ENCODE measurements around the gene GFPT2. TPM values are rescaled to one million over a fixed set of nuclear protein-coding genes. Genes with fewer than 3 reads are reported as not detected.

The GFPT2 gene
- total RNA-seq, 1 donor from 2014 or later = 0.62 TPM

GRCh38 chr5:180377556-180378197, 24.5 kb upstream of the GFPT2 start:
- no peaks in the 10 kb centered on the region for H3K36me3 Mint-ChIP-seq (ENCODE audit: low read depth)
- POLR2A ChIA-PET = no interaction called here

GRCh38 chr5:180376511-180376910, 23.4 kb upstream of the GFPT2 start:
- POLR2A ChIA-PET = no interaction called here
- H3K27me3 Mint-ChIP-seq = peaks cover 3% of the 10 kb centered on the region
- no peak overlapping the region for H3K27ac Mint-ChIP-seq
- no peak for DNase-seq
- ATAC-seq (ENCODE audit: low read depth) = no peak
- intact Hi-C loops (cut with micrococcal nuclease) = no loop called here
- no peaks in the 10 kb centered on the region for H3K36me3 Mint-ChIP-seq (ENCODE audit: low read depth)
- H3K4me3 Mint-ChIP-seq = no peak overlapping the region
- CTCF ChIA-PET = no interaction called here
- no peaks in the 10 kb centered on the region for H3K9me3 Mint-ChIP-seq
- no peak for TF ChIP-seq CTCF (IDR thresholded peaks at IDR 0.05)
- no peaks in the 10 kb centered on the region for H3K4me1 Mint-ChIP-seq

More at GRCh38 chr5:180377556-180378197, 24.5 kb upstream of the GFPT2 start:
- Mint-ChIP-seq H3K4me3 (no peak overlapping the region), H3K27me3 (peaks cover 3% of the 10 kb centered on the region), H3K4me1 (no peaks in the 10 kb centered on the region), H3K27ac (no peak overlapping the region), H3K9me3 (no peaks in the 10 kb centered on the region)
- no peak for TF ChIP-seq CTCF (IDR thresholded peaks at IDR 0.05)
- ATAC-seq (ENCODE audit: low read depth) (no peak), DNase-seq (no peak)
- intact Hi-C loops (cut with micrococcal nuclease) = no loop called here
- CTCF ChIA-PET = no interaction called here

GRCh38 chr5:180375955-180376354, 22.8 kb upstream of the GFPT2 start:
- intact Hi-C loops (cut with micrococcal nuclease) = no loop called here
- POLR2A ChIA-PET = no interaction called here
- CTCF ChIA-PET = no interaction called here

GRCh38 chr5:180375291-180375690, 22.2 kb upstream of the GFPT2 start:
- peaks cover 3% of the 10 kb centered on the region for H3K27me3 Mint-ChIP-seq
- ChIA-PET POLR2A (no interaction called here), CTCF (no interaction called here)
- H3K27ac Mint-ChIP-seq = no peak overlapping the region
- no peak overlapping the region for H3K4me3 Mint-ChIP-seq
- TF ChIP-seq CTCF (IDR thresholded peaks at IDR 0.05) = no peak
- no peaks in the 10 kb centered on the region for H3K4me1 Mint-ChIP-seq
- intact Hi-C loops (cut with micrococcal nuclease) = no loop called here
- DNase-seq (no peak), ATAC-seq (ENCODE audit: low read depth) (no peak)
- H3K36me3 Mint-ChIP-seq (ENCODE audit: low read depth) = no peaks in the 10 kb centered on the region
- no peaks in the 10 kb centered on the region for H3K9me3 Mint-ChIP-seq

More at GRCh38 chr5:180375955-180376354, 22.8 kb upstream of the GFPT2 start:
- TF ChIP-seq CTCF (IDR thresholded peaks at IDR 0.05) = no peak
- Mint-ChIP-seq H3K27ac (no peak overlapping the region), H3K9me3 (no peaks in the 10 kb centered on the region), H3K4me3 (no peak overlapping the region), H3K4me1 (no peaks in the 10 kb centered on the region), H3K36me3 (ENCODE audit: low read depth) (no peaks in the 10 kb centered on the region), H3K27me3 (peaks cover 3% of the 10 kb centered on the region)
- DNase-seq (no peak), ATAC-seq (ENCODE audit: low read depth) (no peak)

- intact Hi-C loops (cut with micrococcal nuclease) = no loop called here
- ChIA-PET CTCF (no interaction called here), POLR2A (no interaction called here)
- no peaks in the 10 kb centered on the region for H3K36me3 Mint-ChIP-seq (ENCODE audit: low read depth)
- H3K27me3 Mint-ChIP-seq = peaks cover 6% of the 10 kb centered on the region
- no peak overlapping the region for H3K27ac Mint-ChIP-seq
- H3K4me3 Mint-ChIP-seq = no peak overlapping the region
- DNase-seq (no peak), ATAC-seq (ENCODE audit: low read depth) (no peak)
- no peak for TF ChIP-seq CTCF (IDR thresholded peaks at IDR 0.05)
- H3K4me1 Mint-ChIP-seq = no peaks in the 10 kb centered on the region
- H3K9me3 Mint-ChIP-seq = no peaks in the 10 kb centered on the region
Observed at GRCh38 chr5:180373870-180374269, 20.7 kb upstream of the GFPT2 start.

All from activated B cell treated with CpG ODN at 0.5 μM for 24 hours (primary cell).